Activated CD8-positive, alpha-beta T cell treated with anti-CD3 and anti-CD28 coated beads for 36 hours (primary cell): ENCODE data around the gene HIPK4. TPM values are rescaled to one million over a fixed set of nuclear protein-coding genes. Genes with fewer than 3 reads are reported as not detected.

Experiments
- ATAC-seq: fragments of 200-7000 bp; cut with Tn5 transposase; one replicate; pipeline ENCODE4 v1.10.0; 2021; ENCODE audit warnings: mild to moderate bottlenecking, moderate library complexity
- CTCF ChIA-PET: fragments of 350-600 bp; sonication (Branson Sonifier 250); formaldehyde crosslinking; loops from one replicate; lab custom pipeline; 2021; ENCODE audit warnings: antibody characterized with exemption; lab: Charles Lee
- POLR2A ChIA-PET: fragments of 350-600 bp; sonication (Branson Sonifier 250); formaldehyde crosslinking; loops from one replicate; lab custom pipeline; 2021; ENCODE audit warnings: antibody characterized with exemption; lab: Charles Lee
- DNase-seq: peaks from one replicate; pipeline ENCODE4 v3.0.0-alpha.2; 2020
- H3K27ac Mint-ChIP-seq: one replicate; pipeline ENCODE4 v1.8.0; 2021; ENCODE audit warnings: mild to moderate bottlenecking, mixed read lengths
- H3K27me3 Mint-ChIP-seq: one replicate; pipeline ENCODE4 v1.8.0; 2021; ENCODE audit warnings: mixed read lengths
- H3K36me3 Mint-ChIP-seq: one replicate; pipeline ENCODE4 v1.8.0; 2021; ENCODE audit warnings: low read depth, mixed read lengths
- H3K4me1 Mint-ChIP-seq: one replicate; pipeline ENCODE4 v1.8.0; 2021; ENCODE audit warnings: low read depth, mixed read lengths
- H3K4me3 Mint-ChIP-seq: one replicate; pipeline ENCODE4 v1.8.0; 2021; ENCODE audit warnings: mild to moderate bottlenecking, moderate library complexity, mixed read lengths
- H3K9me3 Mint-ChIP-seq: one replicate; pipeline ENCODE4 v1.8.0; 2021; ENCODE audit warnings: mixed read lengths
- intact Hi-C: fragments of 100-400 bp; cut with micrococcal nuclease; formaldehyde crosslinking; loops from one replicate; pipeline ENCODE4 v1.10.0; 2022
- total RNA-seq, 2 experiments: library from RNA; stranded (reverse); gene quantifications; one replicate each; pipeline ENCODE4 v1.2.3, GENCODE V29; 2021
- TF ChIP-seq, protein P1 (sequence below): fragments of 200-600 bp; IDR thresholded peaks from one replicate; pipeline ENCODE4 v1.8.0; 2022; ENCODE audit warnings: antibody characterized with exemption, mild to moderate bottlenecking

HIPK4 gene
- total RNA-seq, 2 experiments from 2014 or later = not detected

- DNase-seq (no peak), ATAC-seq (no peak)
- intact Hi-C loops = no loop called here
- TF ChIP-seq, protein P1, sequence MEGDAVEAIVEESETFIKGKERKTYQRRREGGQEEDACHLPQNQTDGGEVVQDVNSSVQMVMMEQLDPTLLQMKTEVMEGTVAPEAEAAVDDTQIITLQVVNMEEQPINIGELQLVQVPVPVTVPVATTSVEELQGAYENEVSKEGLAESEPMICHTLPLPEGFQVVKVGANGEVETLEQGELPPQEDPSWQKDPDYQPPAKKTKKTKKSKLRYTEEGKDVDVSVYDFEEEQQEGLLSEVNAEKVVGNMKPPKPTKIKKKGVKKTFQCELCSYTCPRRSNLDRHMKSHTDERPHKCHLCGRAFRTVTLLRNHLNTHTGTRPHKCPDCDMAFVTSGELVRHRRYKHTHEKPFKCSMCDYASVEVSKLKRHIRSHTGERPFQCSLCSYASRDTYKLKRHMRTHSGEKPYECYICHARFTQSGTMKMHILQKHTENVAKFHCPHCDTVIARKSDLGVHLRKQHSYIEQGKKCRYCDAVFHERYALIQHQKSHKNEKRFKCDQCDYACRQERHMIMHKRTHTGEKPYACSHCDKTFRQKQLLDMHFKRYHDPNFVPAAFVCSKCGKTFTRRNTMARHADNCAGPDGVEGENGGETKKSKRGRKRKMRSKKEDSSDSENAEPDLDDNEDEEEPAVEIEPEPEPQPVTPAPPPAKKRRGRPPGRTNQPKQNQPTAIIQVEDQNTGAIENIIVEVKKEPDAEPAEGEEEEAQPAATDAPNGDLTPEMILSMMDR = no peak
- peaks cover 13% of the 10 kb centered on the region for H3K4me1 Mint-ChIP-seq
- no peak overlapping the region for H3K4me3 Mint-ChIP-seq
- H3K27me3 Mint-ChIP-seq = no peaks in the 10 kb centered on the region
- no peaks in the 10 kb centered on the region for H3K9me3 Mint-ChIP-seq
- ChIA-PET CTCF (interaction anchor here (1.3 to 1.4 kb wide), 2 partner anchors 10 to 37 kb away, joined by 3 to 4 read pairs; no protein-coding TSS in a partner anchor), POLR2A (no interaction called here)
- peak overlapping the region; percentile 50 for H3K27ac Mint-ChIP-seq
- H3K36me3 Mint-ChIP-seq = peaks cover 5% of the 10 kb centered on the region
Observed at GRCh38 chr19:40341601-40342482, 48.1 kb downstream of the HIPK4 start.

- Mint-ChIP-seq H3K9me3 (no peaks in the 10 kb centered on the region), H3K4me1 (peaks cover 3% of the 10 kb centered on the region), H3K4me3 (no peak overlapping the region), H3K27me3 (no peaks in the 10 kb centered on the region), H3K27ac (no peak overlapping the region), H3K36me3 (peaks cover 3% of the 10 kb centered on the region)
- no peak for ATAC-seq
- ChIA-PET POLR2A (no interaction called here), CTCF (no interaction called here)
- intact Hi-C loops = no loop called here
- DNase-seq = no peak
- TF ChIP-seq, protein P1 = no peak
Observed at GRCh38 chr19:40339018-40339728, 50.8 kb downstream of the HIPK4 start.

- ATAC-seq (no peak), DNase-seq (no peak)
- peaks cover 11% of the 10 kb centered on the region for H3K36me3 Mint-ChIP-seq
- H3K27ac Mint-ChIP-seq = no peak overlapping the region
- ChIA-PET CTCF (interaction anchor here (2.0 kb wide), 1 partner anchor 33 kb away, joined by 6 read pairs; no protein-coding TSS in a partner anchor), POLR2A (no interaction called here)
- H3K4me3 Mint-ChIP-seq = no peak overlapping the region
- H3K9me3 Mint-ChIP-seq = no peaks in the 10 kb centered on the region
- H3K4me1 Mint-ChIP-seq = peaks cover 3% of the 10 kb centered on the region
- TF ChIP-seq, protein P1 = no peak
- intact Hi-C loops = no loop called here
- H3K27me3 Mint-ChIP-seq = no peaks in the 10 kb centered on the region
Observed at GRCh38 chr19:40337594-40337993, 52.4 kb downstream of the HIPK4 start.

DNA sequence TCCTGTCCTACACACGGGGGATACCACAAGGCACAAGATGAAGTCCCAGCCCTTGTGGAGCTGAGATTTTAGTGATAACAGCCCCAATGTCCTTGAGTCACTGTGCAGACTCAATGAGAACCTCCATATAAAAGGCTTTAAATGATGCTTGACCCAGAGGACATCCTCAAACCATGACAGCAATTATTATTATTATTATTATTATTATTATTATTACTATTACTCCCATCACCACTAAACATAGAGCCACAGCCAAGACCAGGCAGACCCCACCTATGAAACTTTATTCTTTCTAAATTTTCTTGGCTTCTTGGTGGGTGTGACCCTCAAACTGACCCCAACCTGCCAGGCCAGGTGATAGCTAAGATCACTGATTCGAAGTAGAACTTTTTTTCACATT, 52.9 kb downstream of the HIPK4 start:
- H3K4me3 Mint-ChIP-seq = no peak overlapping the region
- POLR2A ChIA-PET = no interaction called here

More for the DNA sequence above, 52.9 kb downstream of the HIPK4 start:
- intact Hi-C loops = no loop called here
- H3K27me3 Mint-ChIP-seq = no peaks in the 10 kb centered on the region
- no peak for DNase-seq
- H3K9me3 Mint-ChIP-seq = no peaks in the 10 kb centered on the region
- no peak overlapping the region for H3K27ac Mint-ChIP-seq
- ATAC-seq = no peak
- TF ChIP-seq, protein P1 = no peak
- H3K36me3 Mint-ChIP-seq = peaks cover 12% of the 10 kb centered on the region
- CTCF ChIA-PET = interaction anchor here (2.0 kb wide), 1 partner anchor 32 kb away, joined by 6 read pairs; no protein-coding TSS in a partner anchor
- no peaks in the 10 kb centered on the region for H3K4me1 Mint-ChIP-seq
